HCT116 (cell line): ENCODE measurements around the gene CDKN2B-AS1. TPM values are rescaled to one million over a fixed set of nuclear protein-coding genes. Genes with fewer than 3 reads are reported as not detected.

Experiments used
- ATAC-seq: fragments of 200-7000 bp; cut with Tn5 transposase; 2 replicates; pipeline ENCODE4 v1.9.1; 2020; ENCODE audit warnings: mild to moderate bottlenecking, moderate library complexity
- BruUV-seq: library from RNA; stranded (reverse); fragments of 400-500 nt; replicated peaks from 2 replicates; lab custom pipeline; 2021; lab: Mats Ljungman, UMichigan
- CTCF ChIA-PET: fragments of 300-600 bp; sonication (Branson Sonifier 250); formaldehyde crosslinking; loops from one replicate; lab custom pipeline; 2021; ENCODE audit warnings: antibody characterized with exemption; lab: Charles Lee
- POLR2A ChIA-PET: fragments of 300-600, 350-600 bp; sonication (Branson Sonifier 250); formaldehyde crosslinking; loops from one replicate; lab custom pipeline; 2021; ENCODE audit warnings: antibody characterized with exemption; lab: Charles Lee
- RAD21 ChIA-PET, 2 experiments: fragments of 300-600 bp; sonication (Branson Sonifier 250); formaldehyde crosslinking; loops; one replicate each; lab custom pipeline; 2023; ENCODE audit warnings: low total read pairs in 2 of 2; ENCODE audit not compliant: uncharacterized antibody in 2 of 2, unreplicated experiment in 2 of 2, low non-redundant PET in 1 of 2; lab: Charles Lee
- DNase-seq: peaks from one replicate; pipeline ENCODE4 v3.0.0-alpha.2; 2010; ENCODE audit warnings: low read depth, low spot score
- H2AFZ ChIP-seq: fragments of 200-600 bp; shearing (Covaris generic), sonication (generic); 2 replicates; pipeline ENCODE4 v1.6.1; 2017; ENCODE audit warnings: low read depth, mixed run types, mixed read lengths, antibody characterized with exemption, low read length; ENCODE audit not compliant: poor library complexity, severe bottlenecking
- H3K27ac ChIP-seq: 2 replicates; pipeline ENCODE4 v1.5.1; 2012; ENCODE audit warnings: low read depth, low read length
- H3K27me3 ChIP-seq: fragments of 200-600 bp; sonication (generic); 2 replicates; pipeline ENCODE4 v1.6.1; 2016; ENCODE audit warnings: mixed run types, low read length, mixed read lengths; ENCODE audit not compliant: insufficient read depth
- H3K36me3 ChIP-seq, 2 experiments: fragments of 200-500 bp in 1 of 2; fragments of 200-600 bp in 1 of 2; sonication (Bioruptor generic) in 1 of 2; sonication (generic) in 1 of 2; 2 replicates each; pipeline versions ENCODE4 v1.5.1 to v1.6.1; 2014 to 2016; ENCODE audit warnings: low read length in 2 of 2, inconsistent platforms in 1 of 2, mixed read lengths in 1 of 2, mixed run types in 1 of 2; ENCODE audit not compliant: insufficient read depth in 2 of 2, control insufficient read depth in 1 of 2
- H3K4me1 ChIP-seq, 2 experiments: fragments of 200-600 bp in 1 of 2; sonication (generic) in 1 of 2; 2 replicates each; pipeline versions ENCODE4 v1.5.1 to v1.6.1; 2012 to 2017; ENCODE audit warnings: low read length in 2 of 2, inconsistent platforms in 1 of 2, mild to moderate bottlenecking in 1 of 2, mixed read lengths in 1 of 2, mixed run types in 1 of 2, moderate library complexity in 1 of 2; ENCODE audit not compliant: insufficient read depth in 2 of 2, control insufficient read depth in 1 of 2
- H3K4me2 ChIP-seq: fragments of 200-600 bp; sonication (generic); 2 replicates; pipeline ENCODE4 v1.6.1; 2017; ENCODE audit warnings: mixed run types, low read length, mixed read lengths
- H3K4me3 ChIP-seq, 2 experiments: fragments of 200-600 bp in 1 of 2; sonication (generic) in 1 of 2; replicated peaks in 1 of 2; 2 replicates each; pipeline ENCODE4 v1.5.1; 2011 to 2016; ENCODE audit warnings: low read length in 2 of 2, control low read depth in 1 of 2, low read depth in 1 of 2, mild to moderate bottlenecking in 1 of 2, mixed read lengths in 1 of 2, mixed run types in 1 of 2
- H3K79me2 ChIP-seq: fragments of 200-600 bp; sonication (generic); 2 replicates; pipeline ENCODE4 v1.6.1; 2017; ENCODE audit warnings: mild to moderate bottlenecking, mixed run types, low read length, moderate library complexity, mixed read lengths; ENCODE audit not compliant: insufficient read depth
- H3K9ac ChIP-seq: fragments of 200-600 bp; sonication (generic); 2 replicates; pipeline ENCODE4 v1.6.1; 2016; ENCODE audit warnings: low read length, mixed read lengths
- H3K9me2 ChIP-seq: fragments of 200-600 bp; sonication (generic), shearing (Covaris generic); 2 replicates; pipeline ENCODE4 v1.6.1; 2017; ENCODE audit warnings: mixed run types, mild to moderate bottlenecking, moderate library complexity; ENCODE audit not compliant: insufficient read depth
- H3K9me3 ChIP-seq, 2 experiments: fragments of 200-500 bp in 1 of 2; fragments of 200-600 bp in 1 of 2; sonication (Bioruptor generic) in 1 of 2; sonication (generic) in 1 of 2; 2 replicates each; pipeline ENCODE4 v1.6.1; 2014 to 2017; ENCODE audit warnings: low read length in 2 of 2, mixed read lengths in 2 of 2, inconsistent platforms in 1 of 2, low read depth in 1 of 2, mild to moderate bottlenecking in 1 of 2, mixed run types in 1 of 2, moderate library complexity in 1 of 2; ENCODE audit not compliant: control insufficient read depth in 1 of 2, insufficient read depth in 1 of 2
- H4K20me1 ChIP-seq: fragments of 200-600 bp; sonication (generic), shearing (Covaris generic); 2 replicates; pipeline ENCODE4 v1.6.1; 2017; ENCODE audit warnings: mixed run types, mild to moderate bottlenecking, moderate library complexity; ENCODE audit not compliant: insufficient read depth
- ATF3 ChIP-seq: IDR thresholded peaks from 2 replicates; pipeline ENCODE4 v1.6.1; 2012
- CEBPB ChIP-seq: IDR thresholded peaks from 2 replicates; pipeline ENCODE4 v1.6.1; 2012; ENCODE audit warnings: low read depth
- ELF1 ChIP-seq: IDR thresholded peaks from 2 replicates; pipeline ENCODE4 v1.6.1; 2012; ENCODE audit warnings: low read depth, borderline replicate concordance
- EZH2 ChIP-seq: fragments of 200-600 bp; sonication (generic); IDR thresholded peaks from 2 replicates; pipeline ENCODE4 v1.6.1; 2017; ENCODE audit warnings: antibody characterized with exemption, mixed run types
- RAD21 ChIP-seq: IDR thresholded peaks from 2 replicates; pipeline ENCODE4 v1.6.1; 2012; ENCODE audit warnings: low read depth, mild to moderate bottlenecking
- SIN3A ChIP-seq: IDR thresholded peaks from 2 replicates; pipeline ENCODE4 v1.6.1; 2012; ENCODE audit warnings: low read depth
- SP1 ChIP-seq: IDR thresholded peaks from 2 replicates; pipeline ENCODE4 v1.6.1; 2012; ENCODE audit warnings: low read depth
- TCF7L2 ChIP-seq: IDR thresholded peaks from 2 replicates; pipeline ENCODE4 v1.7.0; 2011; ENCODE audit warnings: borderline replicate concordance, inconsistent platforms; ENCODE audit not compliant: insufficient read depth, insufficient read length; ENCODE audit errors: extremely low read depth
- YY1 ChIP-seq: IDR thresholded peaks from 2 replicates; pipeline ENCODE4 v1.6.1; 2011; ENCODE audit warnings: low read length, low read depth, moderate library complexity, mild to moderate bottlenecking; ENCODE audit not compliant: insufficient replicate concordance; ENCODE audit errors: extremely low read depth
- intact Hi-C: fragments of 100-400 bp; cut with micrococcal nuclease; formaldehyde crosslinking; loops from 2 replicates; pipeline ENCODE4 v1.10.0; 2022
- total RNA-seq: library from RNA; stranded (reverse); gene quantifications from one replicate; pipeline ENCODE4 v1.2.1, GENCODE V29; 2021; ENCODE audit not compliant: unreplicated experiment
- TF ChIP-seq, protein P1 (sequence below): IDR thresholded peaks from 2 replicates; pipeline ENCODE4 v1.6.1; 2012
- TF ChIP-seq, protein P2 (sequence below): IDR thresholded peaks from 2 replicates; pipeline ENCODE4 v1.6.1; 2011; ENCODE audit warnings: mild to moderate bottlenecking, low read length, moderate library complexity; ENCODE audit not compliant: insufficient replicate concordance; ENCODE audit errors: extremely low read depth
- TF ChIP-seq, protein P3 (sequence below): IDR thresholded peaks from 2 replicates; pipeline ENCODE4 v1.6.1; 2012; ENCODE audit warnings: low read depth
- TF ChIP-seq, protein P4 (sequence below), 3 experiments: fragments of 200-600 bp in 1 of 3; sonication (generic) in 1 of 3; IDR thresholded peaks in 2 of 3; conservative IDR thresholded peaks in 1 of 3; 2 replicates each; pipeline ENCODE4 v1.5.1; 2012 to 2017; ENCODE audit warnings: low read depth in 2 of 3, low read length in 2 of 3, antibody characterized with exemption in 1 of 3, borderline replicate concordance in 1 of 3, control low read depth in 1 of 3, mild to moderate bottlenecking in 1 of 3, mixed read lengths in 1 of 3, mixed run types in 1 of 3, moderate library complexity in 1 of 3; ENCODE audit not compliant: insufficient read depth in 1 of 3

The CDKN2B-AS1 gene
- total RNA-seq, 1 experiment from 2014 or later, result 1.7 TPM

- ChIA-PET RAD21 (no interaction called here), CTCF (no interaction called here), POLR2A (no interaction called here)
- Histone ChIP-seq H2AFZ (no peak overlapping the region), H3K9me3 (no peaks in the 10 kb centered on the region), H3K79me2 (no peaks in the 10 kb centered on the region), H3K27me3 (no peaks in the 10 kb centered on the region), H4K20me1 (no peaks in the 10 kb centered on the region), H3K4me1 (no peaks in the 10 kb centered on the region; a peak in 1 of 4 replicates), H3K4me2 (no peak overlapping the region), H3K4me3 (no peak overlapping the region), H3K9me2 (no peaks in the 10 kb centered on the region), H3K27ac (no peak overlapping the region), H3K9ac (no peak overlapping the region), H3K36me3 (no peaks in the 10 kb centered on the region)
- TF ChIP-seq YY1 (no peak), RAD21 (no peak), ATF3 (no peak), CEBPB (no peak), SIN3A (no peak), SP1 (no peak), EZH2 (no peak), TCF7L2 (no peak), ELF1 (no peak)
- TF ChIP-seq, protein P1, sequence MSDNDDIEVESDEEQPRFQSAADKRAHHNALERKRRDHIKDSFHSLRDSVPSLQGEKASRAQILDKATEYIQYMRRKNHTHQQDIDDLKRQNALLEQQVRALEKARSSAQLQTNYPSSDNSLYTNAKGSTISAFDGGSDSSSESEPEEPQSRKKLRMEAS, result no peak
- TF ChIP-seq, protein P2, sequence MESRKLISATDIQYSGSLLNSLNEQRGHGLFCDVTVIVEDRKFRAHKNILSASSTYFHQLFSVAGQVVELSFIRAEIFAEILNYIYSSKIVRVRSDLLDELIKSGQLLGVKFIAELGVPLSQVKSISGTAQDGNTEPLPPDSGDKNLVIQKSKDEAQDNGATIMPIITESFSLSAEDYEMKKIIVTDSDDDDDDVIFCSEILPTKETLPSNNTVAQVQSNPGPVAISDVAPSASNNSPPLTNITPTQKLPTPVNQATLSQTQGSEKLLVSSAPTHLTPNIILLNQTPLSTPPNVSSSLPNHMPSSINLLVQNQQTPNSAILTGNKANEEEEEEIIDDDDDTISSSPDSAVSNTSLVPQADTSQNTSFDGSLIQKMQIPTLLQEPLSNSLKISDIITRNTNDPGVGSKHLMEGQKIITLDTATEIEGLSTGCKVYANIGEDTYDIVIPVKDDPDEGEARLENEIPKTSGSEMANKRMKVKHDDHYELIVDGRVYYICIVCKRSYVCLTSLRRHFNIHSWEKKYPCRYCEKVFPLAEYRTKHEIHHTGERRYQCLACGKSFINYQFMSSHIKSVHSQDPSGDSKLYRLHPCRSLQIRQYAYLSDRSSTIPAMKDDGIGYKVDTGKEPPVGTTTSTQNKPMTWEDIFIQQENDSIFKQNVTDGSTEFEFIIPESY, result no peak
- TF ChIP-seq, protein P3, sequence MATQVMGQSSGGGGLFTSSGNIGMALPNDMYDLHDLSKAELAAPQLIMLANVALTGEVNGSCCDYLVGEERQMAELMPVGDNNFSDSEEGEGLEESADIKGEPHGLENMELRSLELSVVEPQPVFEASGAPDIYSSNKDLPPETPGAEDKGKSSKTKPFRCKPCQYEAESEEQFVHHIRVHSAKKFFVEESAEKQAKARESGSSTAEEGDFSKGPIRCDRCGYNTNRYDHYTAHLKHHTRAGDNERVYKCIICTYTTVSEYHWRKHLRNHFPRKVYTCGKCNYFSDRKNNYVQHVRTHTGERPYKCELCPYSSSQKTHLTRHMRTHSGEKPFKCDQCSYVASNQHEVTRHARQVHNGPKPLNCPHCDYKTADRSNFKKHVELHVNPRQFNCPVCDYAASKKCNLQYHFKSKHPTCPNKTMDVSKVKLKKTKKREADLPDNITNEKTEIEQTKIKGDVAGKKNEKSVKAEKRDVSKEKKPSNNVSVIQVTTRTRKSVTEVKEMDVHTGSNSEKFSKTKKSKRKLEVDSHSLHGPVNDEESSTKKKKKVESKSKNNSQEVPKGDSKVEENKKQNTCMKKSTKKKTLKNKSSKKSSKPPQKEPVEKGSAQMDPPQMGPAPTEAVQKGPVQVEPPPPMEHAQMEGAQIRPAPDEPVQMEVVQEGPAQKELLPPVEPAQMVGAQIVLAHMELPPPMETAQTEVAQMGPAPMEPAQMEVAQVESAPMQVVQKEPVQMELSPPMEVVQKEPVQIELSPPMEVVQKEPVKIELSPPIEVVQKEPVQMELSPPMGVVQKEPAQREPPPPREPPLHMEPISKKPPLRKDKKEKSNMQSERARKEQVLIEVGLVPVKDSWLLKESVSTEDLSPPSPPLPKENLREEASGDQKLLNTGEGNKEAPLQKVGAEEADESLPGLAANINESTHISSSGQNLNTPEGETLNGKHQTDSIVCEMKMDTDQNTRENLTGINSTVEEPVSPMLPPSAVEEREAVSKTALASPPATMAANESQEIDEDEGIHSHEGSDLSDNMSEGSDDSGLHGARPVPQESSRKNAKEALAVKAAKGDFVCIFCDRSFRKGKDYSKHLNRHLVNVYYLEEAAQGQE, result no peak
- TF ChIP-seq, protein P4, sequence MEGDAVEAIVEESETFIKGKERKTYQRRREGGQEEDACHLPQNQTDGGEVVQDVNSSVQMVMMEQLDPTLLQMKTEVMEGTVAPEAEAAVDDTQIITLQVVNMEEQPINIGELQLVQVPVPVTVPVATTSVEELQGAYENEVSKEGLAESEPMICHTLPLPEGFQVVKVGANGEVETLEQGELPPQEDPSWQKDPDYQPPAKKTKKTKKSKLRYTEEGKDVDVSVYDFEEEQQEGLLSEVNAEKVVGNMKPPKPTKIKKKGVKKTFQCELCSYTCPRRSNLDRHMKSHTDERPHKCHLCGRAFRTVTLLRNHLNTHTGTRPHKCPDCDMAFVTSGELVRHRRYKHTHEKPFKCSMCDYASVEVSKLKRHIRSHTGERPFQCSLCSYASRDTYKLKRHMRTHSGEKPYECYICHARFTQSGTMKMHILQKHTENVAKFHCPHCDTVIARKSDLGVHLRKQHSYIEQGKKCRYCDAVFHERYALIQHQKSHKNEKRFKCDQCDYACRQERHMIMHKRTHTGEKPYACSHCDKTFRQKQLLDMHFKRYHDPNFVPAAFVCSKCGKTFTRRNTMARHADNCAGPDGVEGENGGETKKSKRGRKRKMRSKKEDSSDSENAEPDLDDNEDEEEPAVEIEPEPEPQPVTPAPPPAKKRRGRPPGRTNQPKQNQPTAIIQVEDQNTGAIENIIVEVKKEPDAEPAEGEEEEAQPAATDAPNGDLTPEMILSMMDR (IDR thresholded peaks at IDR 0.05 in 2 of 3, conservative IDR thresholded peaks at IDR 0.05 in 1 of 3; ENCODE audit: borderline replicate concordance in 1 of 3, insufficient read depth in 1 of 3, low read depth in 2 of 3, low read length in 2 of 3), result no peak
- DNase-seq (no peak), ATAC-seq (no peak)
- BruUV-seq, result no TSS peak
- intact Hi-C loops, result no loop called here
Observed at GRCh38 chr9:22111176-22111953, 116.8 kb downstream of the CDKN2B-AS1 start.
